Renal cortical epithelial cell (primary cell): ENCODE measurements around the gene ZIC1. TPM values are rescaled to one million over a fixed set of nuclear protein-coding genes. Genes with fewer than 3 reads are reported as not detected.

Experiments used
- DNase-seq: peaks from one replicate; pipeline ENCODE4 v3.0.0-alpha.2; 2011; ENCODE audit warnings: low read depth
- total RNA-seq: library from RNA; depleted of rRNA; stranded (reverse); fragments of >200 nt; gene quantifications from 2 replicates; pipeline ENCODE4 v1.2.3, GENCODE V29; 2014

The ZIC1 gene
- total RNA-seq, 1 donor from 2014 or later = not detected

DNA sequence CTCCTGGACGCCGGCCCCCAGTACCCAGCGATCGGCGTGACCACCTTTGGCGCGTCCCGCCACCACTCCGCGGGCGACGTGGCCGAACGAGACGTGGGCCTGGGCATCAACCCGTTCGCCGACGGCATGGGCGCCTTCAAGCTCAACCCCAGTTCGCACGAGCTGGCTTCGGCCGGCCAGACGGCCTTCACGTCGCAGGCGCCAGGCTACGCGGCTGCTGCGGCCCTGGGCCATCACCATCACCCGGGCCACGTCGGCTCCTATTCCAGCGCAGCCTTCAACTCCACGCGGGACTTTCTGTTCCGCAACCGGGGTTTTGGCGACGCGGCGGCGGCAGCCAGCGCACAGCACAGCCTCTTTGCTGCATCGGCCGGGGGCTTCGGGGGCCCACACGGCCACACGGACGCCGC is 956 bp downstream of the ZIC1 start:
- DNase-seq = no peak

DNA sequence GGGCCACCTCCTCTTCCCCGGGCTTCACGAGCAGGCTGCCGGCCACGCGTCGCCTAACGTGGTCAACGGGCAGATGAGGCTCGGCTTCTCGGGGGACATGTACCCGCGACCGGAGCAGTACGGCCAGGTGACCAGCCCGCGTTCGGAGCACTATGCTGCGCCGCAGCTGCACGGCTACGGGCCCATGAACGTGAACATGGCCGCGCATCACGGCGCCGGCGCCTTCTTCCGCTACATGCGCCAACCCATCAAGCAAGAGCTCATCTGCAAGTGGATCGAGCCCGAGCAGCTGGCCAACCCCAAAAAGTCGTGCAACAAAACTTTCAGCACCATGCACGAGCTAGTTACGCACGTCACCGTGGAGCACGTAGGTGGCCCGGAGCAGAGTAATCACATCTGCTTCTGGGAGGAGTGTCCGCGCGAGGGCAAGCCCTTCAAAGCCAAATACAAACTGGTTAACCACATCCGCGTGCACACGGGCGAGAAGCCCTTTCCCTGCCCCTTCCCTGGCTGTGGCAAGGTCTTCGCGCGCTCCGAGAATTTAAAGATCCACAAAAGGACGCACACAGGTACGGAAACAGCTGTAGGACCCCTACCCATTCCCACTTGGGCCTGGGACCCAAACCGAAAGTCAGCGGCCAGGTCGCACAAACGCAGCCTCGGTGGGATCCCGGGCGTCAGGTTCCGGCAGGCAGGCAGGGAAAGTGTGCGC is 1.5 kb downstream of the ZIC1 start:
- DNase-seq = no peak

DNA sequence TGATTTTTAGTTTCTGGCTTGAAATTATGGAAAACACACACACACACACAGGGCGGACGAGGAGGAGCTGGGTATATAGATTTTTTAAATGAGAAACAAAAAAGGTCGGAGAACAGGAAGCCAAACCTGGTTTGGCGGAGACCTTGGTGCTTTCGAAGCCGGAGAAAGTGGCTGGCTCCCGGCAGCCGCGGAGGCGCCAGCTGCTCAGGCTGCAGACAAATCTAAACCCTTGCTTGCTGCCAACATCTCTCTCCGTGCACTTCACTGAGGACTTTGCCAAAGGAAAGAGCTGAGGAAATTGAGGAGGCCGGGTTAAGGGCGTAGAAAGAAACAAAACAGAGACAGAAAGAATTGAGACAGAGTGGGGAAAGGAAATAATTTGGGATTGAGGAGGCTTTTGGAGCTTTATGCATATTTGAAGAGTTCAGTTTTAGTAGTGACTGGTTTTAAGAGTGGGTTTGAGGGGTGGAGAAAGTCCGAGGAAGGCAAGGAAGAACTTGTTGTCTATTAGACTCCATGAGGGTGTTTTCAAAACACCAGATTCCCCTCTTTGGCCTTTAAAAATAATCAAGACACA is 2.2 kb downstream of the ZIC1 start:
- no peak for DNase-seq

DNA sequence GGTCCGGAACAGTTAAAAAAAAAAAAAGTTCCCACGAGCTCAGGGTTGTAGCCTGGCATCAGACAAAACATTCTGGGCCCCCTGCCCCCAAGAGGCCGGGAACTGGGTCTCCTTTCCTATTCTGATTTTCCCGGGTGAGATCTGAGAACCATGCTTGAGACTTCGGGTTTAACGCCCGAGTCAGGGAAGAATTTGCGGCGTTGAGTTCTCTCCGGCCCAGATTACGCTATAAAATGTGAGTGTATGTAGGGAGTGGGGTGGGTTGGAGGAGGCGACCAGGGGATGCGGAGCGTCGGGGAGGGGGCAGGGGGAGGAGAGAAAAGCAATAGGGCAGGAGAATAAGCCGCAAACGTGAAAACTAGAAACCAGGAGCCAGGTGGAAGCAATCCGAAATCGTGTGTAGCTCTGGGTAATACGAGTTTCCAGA is 2.7 kb downstream of the ZIC1 start:
- no peak for DNase-seq

DNA sequence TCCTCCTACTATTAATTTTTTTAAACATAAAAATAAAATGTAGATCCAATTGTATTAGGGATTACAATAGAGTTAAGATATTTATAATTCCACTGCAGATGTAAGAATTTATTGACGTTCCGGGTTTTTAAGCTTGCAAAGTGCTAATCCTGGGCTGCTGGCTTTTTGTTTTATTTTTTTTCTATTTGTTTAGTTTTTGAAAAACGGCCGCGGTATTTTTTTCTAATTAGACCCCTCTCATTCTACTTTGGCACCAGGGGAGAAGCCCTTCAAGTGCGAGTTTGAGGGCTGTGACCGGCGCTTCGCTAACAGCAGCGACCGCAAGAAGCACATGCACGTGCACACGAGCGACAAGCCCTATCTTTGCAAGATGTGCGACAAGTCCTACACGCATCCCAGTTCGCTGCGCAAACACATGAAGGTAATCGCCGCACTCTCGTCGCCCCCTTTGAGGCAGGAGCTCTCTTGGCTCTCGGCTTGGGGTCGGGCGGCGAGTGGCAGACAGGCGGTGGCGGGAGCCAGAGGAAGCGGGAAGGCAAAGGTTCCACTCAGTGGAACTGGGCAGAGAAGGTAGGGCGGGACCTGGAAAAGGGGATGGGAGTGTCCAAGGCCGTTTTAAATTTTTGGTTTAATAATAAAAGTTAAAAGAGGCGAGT is 3.2 kb downstream of the ZIC1 start:
- DNase-seq = no peak

DNA sequence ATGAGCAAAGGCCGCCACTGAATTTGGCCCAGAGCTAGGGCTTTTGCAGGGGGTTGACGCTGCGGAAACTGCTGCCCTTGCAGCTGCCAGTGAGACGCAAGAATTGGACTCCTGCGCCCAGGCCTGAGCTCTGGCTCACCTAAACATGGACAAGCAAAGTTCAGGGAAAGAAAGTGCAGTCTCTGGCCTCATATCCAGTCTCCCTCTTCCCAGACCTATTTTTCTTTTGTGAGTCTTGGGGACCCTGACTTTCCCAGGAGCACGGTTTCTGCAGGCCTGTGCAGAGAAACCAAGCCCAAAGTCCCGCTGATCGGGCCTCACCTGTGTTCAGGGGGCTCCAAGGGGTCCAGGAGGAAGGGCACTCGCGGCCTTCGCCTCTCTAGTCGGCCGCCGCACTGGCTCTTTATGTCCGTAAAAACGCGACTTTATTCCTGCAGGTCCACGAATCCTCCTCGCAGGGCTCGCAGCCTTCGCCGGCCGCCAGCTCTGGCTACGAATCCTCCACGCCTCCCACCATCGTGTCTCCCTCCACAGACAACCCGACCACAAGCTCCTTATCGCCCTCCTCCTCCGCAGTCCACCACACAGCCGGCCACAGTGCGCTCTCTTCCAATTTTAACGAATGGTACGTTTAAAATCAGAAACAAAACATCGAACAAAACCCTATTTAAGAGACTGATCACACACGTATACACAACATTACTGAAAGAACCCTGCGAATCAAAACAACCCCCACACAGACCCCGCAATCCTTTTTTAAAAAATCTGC is 3.9 kb downstream of the ZIC1 start:
- no peak for DNase-seq

DNA sequence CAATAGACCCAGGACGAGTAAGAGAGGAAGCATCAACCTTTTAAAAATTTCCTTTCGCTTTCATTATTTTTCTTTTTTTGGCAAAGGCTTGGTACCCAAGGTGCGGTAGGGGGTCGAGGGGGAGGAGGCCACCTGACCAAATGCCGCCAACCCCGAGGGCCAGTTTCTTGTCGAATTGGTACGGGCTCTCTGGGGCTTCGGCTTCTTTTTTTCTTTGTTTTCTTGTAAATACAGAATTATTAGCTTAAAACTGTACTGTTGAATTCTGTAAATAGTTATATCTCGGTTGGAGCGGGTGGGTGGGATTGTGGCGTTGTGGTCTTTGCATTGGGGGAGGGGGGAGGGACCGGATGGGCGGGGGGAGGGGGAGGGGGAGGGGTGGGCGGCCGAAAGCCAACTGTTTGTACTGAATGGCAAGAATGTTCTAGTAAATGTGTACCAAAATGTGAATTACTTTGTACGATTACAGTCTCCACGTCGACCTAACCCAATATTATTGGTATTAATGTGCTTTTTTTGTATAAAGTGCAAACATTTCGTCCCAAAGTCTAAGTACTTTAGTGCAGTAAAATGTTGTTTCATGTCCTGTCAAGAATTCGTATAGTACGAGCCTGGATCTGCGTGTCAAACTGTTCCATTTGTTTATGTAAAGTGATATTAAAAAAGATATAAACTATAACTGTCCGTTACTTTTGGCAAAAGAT is 4.7 kb downstream of the ZIC1 start:
- no peak for DNase-seq

DNA sequence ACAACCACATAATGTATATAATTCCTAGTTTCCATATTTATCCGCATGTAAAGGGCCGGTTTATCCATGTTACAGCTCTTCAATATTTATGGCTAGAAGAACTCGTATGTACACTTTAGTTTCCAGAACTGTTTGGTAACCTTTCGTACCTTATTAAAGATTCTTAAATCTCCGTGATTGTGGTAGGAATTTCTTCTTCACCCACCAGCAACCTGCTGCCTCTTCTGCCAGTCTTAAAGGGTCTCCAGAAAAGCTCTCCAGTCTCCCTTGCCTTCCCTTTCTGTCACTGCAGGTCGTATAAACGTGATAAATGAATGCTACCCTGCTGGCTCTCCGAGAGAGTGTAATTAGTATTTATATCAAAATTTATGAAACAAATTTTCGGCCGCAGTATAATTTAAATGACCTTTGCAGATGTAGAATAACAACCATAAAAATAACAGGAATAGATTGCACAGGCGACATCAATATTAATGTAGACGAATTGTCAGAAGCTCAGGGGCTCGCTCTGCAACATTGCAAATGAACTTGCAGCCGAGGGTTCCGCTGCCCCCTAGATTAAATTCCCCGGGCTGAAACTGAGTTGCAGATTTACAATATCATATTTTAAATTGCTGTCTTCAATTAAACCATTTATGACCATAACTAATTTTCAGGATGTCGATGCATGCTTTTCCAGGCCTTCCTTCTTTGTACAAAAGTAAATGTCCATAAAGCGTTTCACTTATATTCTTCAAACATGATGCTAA is 5.4 kb downstream of the ZIC1 start:
- no peak for DNase-seq

DNA sequence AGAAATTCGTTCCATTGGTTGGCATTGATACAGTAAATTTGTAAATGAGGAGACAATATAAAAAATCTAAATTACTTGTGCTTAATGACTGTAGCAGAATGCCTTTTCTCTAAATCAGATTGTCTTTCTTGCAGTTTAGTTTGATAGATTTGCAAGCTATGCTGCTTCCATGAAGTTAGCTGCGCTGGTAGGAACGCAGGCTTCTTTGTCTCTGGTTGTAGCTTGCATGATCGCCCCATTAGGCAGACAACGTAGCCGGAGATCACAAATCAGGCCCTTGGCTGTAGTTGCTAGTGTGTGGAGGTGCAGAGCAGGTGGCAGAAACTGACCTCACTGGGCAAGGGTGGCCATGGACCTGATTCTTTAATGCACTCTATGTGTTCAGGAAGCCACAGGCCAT is 6.1 kb downstream of the ZIC1 start:
- no peak for DNase-seq

DNA sequence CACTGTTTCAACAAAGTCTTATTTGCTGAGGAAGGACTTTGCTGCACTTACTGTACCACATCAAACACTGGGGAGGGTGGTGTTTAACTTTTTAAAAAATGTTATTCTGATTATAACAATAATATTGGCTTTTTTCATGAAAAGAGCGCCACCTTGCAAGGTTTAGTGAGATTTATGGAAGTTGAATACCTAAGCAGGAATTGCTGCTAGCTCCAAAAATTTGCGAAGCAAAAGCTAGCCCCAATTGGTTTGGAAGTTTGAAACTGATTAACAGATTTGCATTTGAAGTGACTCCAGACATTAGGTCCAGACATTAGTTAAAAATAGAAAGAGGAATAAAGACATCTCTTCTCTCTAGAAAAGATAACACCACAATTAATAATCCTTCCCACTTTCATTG is 6.7 kb downstream of the ZIC1 start:
- no peak for DNase-seq

DNA sequence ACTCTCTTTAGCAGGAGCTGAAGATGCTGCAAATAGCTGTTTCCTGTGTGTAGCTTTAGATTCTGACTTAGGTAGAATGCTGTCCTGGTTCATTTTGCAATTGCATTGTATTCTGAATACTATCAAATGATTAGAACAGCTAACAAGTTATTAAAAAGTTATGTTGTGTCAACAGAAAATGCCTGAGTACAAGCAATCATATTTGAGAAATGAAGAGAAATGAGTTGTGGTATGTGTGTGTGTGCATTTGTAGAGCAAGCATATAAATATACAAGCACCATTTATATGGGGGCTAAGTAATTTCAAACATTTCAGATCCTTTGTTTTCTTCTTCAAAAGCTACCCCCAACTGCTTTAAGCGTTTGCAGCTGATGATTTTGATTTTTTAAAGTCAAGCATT is 7.8 kb downstream of the ZIC1 start:
- DNase-seq = no peak

DNA sequence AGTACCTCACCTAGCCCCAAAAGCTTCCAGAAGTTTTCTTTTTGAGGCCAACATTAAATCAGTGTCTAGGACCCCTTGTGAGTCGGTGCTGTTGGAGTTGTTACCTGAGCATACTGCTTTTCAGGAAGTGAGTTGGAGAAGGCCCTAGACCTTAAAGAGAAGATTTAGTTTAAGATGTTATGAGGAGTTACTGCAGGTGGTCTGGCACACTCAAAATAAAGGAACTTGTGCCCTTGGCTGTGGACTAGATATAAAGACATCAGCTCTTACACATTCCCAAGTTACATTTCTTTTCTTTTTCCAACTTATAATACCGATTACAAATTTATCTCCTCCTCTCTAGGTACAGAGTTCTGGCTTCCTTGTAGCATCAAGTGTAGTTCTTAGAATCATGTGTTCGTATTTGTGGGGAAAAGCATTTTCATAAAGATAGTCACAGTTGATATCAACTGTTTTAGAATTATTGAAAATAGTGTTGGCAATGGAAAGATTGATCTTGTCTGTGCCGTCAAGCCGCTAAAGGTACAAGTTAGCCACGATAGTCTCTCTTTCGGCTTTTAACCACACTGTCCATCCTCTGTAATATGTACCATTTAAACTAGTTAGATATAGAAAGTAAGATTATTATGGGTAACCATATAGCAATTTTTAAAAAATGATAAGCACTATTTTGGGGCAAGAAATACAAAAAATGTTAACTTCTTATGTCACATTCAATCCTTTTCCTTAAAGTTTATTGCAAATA is 8.6 kb downstream of the ZIC1 start:
- DNase-seq = no peak

DNA sequence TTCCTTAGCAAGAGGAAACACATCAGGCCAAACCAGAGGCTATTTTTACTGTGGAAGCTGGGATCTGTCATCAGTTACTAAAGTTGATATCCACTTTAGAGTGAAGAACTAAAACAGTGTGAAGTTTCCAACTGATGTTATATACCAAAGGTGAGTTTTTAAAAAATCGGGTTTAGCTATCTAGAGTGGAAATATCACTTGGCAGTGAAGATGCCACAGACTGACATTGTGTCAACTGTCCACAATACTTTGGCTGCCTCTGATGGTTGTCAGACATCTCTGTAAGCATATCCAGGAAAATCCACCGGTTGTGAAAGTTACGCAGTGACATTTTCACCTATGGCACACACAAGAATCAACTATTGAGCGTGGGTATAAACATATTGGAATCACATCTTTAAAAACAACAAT is 9.2 kb downstream of the ZIC1 start:
- no peak for DNase-seq

DNA sequence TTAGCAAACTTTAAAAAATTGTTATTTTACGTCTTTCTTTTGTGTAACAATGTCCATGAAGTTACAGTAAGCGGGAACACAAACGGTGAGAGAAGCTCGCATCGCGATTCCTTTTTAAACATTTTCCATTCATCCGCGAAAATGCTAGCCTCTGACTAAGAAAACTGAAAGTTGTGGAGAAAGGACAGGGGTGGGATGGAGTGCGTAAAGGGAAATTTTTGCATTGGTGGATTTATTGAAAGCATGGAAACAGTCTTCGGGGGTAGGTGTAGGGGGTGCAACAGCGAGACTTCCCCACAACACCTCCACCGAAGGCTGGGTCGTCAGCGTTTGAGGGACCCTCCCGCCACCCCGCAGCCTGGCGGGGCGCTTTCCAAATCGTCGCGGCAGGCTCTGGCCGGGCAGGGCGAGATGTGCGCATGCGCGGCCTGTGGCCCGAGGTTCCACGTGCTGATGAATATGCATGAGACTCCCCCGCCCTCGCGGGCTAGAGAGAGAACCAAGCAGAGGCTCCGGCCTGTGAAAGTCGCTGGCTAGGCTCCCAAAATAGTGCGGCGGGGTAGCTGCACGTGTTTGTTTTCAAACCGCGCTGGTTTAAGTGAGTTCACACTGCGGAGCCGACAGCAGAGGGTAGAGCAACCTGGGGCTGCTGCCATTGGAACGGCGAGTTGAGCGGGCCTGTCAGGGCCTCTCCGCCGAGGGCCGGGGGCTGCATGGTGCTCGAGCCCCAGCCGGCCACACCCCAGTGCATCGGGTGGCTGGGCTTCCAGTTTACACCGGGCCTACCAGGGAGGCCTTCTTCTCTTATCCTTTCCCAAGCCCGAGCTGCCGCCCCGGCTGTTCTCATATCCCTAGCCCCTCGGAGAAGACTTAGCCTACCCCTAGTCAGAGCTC is 9.9 kb downstream of the ZIC1 start:
- DNase-seq = no peak

DNA sequence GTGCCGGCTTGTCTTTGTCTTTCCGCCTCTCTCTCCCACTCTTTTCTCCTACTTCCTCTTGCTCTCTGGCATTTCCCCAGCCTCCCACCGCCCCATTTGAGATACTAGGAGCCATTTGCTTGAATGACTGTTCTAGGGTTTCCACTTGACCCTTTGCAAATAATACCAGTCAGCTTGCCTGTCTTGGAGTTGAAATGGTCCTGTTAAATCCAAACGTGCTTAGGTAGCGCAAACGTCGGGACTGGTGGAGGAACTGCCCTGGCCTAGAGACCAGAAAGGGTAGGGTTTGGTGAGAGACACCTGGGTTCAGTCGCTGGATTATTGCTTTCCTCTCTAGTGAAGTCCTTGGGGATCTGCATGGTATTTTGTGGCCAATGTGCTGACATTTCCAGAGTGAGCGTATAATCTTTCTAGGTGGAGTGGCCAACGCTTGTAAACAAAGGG is 10.6 kb downstream of the ZIC1 start:
- no peak for DNase-seq

DNA sequence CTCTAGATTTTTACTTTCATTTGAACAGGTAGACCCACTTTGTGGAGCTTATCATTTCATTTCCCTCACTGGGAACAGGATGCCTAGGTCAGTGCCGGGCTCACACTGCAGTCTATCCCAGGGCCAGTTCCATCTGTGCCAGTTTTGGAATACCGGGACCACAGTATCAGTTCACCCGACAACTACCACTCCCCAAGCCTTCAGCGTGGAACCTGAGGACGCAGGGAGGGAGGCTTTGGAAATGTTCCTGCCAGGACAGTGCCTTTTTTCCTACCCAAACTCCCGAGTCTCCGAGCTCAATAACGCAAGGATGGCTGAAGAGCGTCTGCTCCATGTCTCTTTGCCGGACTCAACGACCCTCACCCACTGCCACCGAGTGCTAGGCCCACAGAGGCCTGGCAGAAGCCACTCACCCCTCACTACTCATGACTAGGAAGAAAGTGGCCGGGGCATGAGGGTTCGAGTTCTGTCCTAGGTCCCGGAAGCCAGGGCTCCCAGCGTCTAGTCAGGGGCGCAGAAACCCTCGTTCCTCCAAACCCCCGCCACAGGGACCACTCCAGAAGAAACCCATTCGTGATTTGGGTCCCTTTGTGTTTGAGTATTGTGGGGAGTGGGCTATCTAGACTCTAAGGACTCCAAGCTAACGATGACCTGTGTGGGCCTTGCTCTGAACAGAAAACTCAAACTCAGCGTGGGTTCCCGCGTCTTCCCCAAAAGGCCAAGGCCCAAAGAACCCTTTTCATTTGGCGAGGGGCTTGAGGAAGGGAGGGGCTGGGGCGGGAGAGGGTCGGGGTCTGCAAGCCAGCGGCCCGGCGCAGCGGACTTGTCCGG is 11.4 kb downstream of the ZIC1 start:
- no peak for DNase-seq

DNA sequence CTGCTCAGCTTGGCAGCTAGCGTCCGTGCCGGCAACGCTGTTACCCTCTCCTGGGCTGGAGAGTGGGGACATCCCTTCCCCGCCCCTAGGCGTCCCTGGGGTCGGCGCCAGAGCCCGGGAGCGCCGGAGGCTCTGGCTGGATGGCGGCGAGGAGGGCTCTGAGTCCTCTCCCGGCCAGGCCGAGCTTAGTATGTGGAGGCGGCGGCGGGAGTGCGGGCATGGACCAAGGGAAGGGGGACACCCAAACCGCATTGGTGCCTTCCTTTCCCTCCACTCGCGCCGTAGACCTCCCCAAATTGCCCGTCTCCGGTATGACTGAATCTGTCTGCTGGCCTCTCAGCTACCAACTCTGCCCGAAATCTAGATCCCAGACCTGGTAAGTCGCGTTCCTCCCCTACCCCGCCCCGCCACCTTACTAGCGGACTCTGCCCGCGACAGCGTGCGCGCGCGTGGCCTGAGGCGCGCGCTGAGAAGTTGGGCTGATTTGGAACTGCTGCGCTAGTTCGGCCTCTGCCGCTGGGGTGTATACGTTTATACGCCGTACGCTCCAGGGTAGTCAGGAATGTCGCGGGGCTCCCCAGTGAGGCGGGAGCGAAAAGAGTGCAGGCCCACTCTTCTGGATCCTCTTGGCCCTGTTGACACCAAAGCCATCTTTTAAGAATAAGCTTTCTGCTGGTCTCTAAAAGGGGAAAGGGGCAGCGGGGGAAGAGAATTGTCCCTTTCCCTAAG is 12.2 kb downstream of the ZIC1 start:
- no peak for DNase-seq

DNA sequence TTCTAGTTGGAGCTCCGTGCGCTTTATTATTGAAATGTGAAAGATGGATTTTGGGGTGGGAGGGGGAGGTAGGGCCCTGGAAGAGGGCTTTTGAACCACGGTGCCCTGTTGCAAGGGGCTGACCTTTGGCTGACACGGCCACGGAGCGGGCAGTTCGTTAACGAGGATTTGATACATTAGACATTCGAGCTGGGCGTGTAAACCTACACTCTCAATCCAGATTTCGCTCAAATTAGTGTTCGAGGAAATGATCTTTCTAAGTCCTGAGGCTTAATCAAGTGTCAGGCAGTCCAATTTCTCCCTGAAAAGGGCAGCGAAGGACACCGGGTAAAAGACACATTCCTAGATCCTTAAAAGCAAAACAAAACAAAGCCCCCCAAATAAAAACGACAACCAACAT is 13.0 kb downstream of the ZIC1 start:
- DNase-seq = no peak
